CMK (cell line): ENCODE results near the gene WHRN.

Experiments used
- DNase-seq: peaks from one replicate; pipeline ENCODE4 v3.0.0-alpha.2; 2010; ENCODE audit warnings: low read depth

WHRN gene

DNA sequence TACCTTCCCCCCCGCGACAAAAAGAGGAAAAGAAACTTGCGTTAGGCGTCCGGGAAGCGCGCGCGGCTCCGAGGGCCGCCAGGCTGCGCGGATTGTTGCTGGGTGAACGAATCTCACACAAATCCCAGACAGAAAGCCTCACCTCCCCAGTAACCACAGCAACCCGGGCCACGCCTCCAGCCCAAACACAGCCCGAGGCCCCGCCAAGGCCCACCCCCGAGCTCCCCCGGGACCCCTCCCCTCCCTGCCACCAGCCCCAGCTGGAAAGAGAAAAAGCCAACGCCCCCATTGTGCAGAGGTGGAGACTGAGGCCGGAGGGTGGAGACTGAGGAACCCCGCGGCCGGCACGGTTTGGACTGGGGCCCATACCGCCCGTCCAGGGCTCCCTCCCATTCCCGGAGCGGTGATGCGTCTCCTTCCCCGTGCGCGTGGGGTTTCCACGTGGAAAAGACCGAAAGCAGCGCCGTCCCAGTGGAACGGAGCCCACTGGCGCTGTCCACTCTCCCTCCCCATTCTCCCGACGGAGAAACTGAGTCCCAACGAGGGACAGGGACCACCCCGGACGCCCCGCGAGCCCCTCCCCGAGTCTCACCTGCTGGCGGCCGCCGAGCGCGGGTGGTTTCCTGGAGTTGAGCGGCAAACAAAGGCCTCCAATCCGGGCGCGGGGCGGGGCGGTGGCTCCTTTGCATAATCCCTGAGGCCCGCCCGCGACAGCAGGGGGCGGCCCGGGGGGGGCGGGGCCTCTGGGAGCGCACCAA lies 107.2 kb downstream of the WHRN start:
- peak; percentile 76 for DNase-seq

GRCh38 chr9:114397219-114397847 lies 107.9 kb downstream of the WHRN start:
- DNase-seq: no peak

DNA sequence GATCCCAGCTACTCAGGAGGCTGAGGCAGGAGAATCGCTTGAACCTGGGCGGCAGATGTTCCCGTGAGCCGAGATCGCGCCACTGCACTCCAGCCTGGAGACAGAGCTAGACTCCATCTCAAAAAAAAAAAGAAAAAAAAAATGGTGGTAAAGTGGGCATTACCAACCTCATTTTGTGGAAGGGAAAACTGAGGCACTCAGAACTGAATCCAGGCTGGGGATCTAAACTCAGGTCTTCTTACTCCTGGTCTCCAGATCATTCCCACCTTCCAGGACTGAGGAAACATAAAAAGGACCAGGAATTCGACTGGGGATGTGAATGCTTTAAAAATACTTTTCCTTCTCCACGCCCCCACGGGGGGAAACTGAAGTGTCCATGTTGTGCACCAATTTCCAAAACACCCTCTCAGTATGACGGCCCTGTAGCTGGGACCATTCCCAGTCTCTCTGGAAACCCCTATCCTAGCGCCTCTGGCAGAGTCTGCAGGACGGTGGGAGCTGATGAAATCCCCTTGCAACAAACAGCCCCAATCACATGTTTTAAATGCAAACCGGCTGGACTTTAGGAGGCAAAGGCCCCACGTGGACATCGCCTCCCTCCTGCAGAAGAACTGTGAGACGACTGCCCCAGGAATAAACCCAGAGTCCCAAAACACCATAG lies 108.6 kb downstream of the WHRN start:
- no peak for DNase-seq

DNA sequence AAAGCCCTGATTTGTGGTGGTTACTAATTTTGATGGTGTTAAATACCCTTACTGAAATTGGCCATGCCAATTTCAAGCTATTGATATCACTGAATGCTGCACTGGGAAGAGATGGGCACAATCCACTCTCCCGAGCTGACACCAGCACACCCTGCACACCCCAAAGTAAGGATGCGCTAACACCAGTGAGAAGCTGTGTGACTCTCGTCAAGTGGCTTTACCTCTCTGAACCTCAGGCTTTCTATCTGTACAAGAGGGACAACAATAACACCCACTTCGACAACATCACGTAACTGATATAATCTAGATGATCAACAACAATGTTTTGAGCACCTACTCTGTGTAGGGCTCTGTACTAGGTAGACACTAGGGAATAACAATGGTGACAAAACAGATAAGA lies 109.5 kb downstream of the WHRN start:
- DNase-seq: no peak

GRCh38 chr9:114395334-114395617 lies 110.0 kb downstream of the WHRN start:
- no peak for DNase-seq

- no peak for DNase-seq
Measured at GRCh38 chr9:114394523-114395333, 110.5 kb downstream of the WHRN start.

DNA sequence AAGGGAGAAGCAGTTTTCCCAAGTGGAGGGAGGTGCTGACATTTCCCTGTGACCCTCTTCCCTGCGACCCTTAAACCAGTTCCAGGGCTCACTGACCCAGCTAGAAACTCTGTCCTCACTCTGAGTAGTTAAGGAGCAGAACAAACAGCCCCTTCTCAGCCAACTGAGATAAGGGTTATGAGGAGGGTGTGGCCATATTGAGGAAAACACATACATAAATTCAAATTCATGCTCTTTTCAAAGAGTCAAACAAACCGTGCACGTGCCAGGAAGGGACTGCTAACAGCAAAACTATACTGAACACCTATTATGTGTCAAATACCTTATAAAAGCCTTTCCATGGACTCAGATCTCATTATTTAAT lies 112.5 kb downstream of the WHRN start:
- DNase-seq: no peak

- no peak for DNase-seq
Measured at GRCh38 chr9:114390952-114391351, 114.3 kb downstream of the WHRN start.

DNA sequence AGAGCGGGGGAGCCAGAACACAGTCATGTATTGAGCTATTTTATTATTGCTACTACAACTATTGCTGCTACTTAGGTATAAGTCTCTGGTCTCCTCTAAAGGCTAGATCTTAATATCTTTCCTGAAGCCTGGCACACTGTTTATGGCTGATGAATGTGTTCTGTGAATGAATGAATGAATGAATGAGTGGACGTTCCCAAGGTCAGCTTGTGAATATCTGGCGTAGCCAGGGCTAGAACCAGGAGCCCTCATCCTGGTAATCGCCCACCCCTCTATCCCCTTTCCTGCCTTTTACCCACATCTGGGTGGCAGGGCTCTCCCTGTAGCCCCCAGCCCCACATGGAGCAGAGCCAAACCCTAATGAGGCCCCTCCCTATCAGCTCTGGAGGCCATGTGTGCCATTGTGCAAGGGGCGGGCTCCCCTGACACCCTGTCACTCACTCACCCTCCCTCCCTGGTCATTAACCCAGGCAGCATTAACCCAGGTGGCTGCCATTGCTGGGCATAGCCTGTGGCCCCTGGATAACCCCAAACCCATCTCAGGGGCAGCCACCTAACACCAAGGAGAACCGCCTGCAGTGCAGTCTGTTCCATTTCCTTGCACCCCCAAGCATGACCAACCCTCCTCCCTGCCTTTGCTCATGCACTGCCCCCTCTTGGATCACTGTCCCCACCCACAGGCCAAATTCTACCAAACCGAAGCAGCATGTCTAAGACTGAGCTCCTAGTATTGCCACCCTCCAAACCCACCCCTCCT lies 115.5 kb downstream of the WHRN start:
- DNase-seq: no peak

DNA sequence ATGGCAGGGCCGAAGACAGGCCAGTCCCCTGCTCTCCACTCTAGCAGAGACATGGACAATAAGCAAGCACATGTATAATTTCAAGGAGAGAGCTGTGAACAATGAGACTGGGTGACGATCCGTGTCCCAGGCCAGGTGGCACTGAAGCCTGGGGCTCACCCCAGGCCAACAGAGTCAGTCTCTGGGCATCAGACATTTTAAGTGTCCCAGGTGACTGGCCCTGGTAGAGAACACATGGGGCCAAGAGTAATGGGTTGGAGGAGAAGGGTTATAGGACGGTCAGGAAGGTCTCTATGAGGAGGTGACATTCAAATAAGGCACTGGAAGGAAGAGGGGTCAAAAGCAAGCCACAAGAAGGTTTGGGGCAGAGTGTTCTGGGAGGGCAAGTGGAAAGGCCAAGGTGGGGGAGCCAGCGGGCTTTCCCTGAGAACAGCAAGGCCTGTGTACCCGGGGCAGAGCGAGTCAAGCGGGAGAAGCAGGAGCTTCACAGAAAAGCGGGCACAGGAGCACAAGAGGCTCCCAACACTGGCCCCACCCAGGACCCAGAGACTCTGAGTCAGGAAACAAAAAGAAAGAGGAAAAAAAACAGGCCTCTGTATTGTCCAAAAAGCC lies 116.4 kb downstream of the WHRN start:
- no peak for DNase-seq

DNA sequence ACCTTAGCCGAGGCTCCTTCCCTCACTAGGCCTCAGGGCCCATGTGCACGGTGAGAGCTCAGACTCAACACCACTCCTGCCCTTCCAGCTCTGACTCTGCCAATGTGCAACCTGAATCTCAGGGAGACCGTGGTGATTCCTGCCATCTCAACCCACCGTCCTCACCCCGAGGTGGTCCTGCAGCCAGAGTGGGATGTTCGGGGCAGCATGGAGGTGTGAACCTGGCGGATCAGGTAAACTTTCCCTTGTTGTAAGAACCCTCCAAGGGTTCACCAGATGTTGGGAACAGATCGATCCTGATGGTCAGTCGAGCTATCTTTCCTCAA lies 117.0 kb downstream of the WHRN start:
- no peak for DNase-seq

- DNase-seq: peak; percentile 54
Measured at GRCh38 chr9:114387680-114388356, 117.5 kb downstream of the WHRN start, which contains the start of gene AKNA. Gene AKNA (minus strand): TSS chr9:114387982. CDS start chr9:114381333, 6,649 bp downstream.

DNA sequence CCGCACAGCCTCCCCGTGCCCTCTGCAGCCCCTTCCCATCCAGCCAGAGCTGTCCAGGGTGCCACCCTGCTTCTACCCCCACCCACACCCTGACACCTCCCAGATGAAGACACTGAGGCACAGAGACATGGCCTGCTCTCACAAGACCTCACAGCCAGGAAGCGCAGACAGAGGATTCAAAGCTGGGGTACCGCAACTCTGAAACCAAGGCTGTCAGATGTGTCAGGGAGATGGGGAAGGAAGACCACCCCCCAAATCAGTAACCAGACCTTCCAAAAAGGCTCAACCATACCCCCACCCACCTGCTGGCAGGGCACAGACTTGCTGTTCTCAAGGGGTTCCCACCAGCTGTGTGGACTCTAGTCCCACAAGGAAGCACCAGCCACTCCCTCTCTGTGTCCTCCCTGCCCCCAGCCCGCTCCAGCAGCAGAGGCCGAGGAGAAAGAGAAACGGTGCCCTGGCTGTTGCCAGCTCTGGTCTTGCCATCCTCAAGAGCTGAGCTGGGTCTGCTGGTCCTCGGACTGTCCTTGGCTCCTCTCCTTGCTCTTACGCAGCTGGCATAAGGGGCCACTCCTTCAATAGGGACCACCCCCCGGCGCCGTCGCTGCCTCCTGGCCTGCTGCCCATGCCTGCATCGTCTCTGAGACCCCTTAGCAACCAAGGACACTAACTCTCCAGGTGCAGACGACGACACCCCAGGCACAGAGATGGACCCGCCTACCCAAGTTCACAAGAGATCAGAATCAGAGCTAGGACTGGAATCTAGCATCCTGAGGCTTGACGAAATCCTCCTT lies 118.2 kb downstream of the WHRN start:
- no peak for DNase-seq

DNA sequence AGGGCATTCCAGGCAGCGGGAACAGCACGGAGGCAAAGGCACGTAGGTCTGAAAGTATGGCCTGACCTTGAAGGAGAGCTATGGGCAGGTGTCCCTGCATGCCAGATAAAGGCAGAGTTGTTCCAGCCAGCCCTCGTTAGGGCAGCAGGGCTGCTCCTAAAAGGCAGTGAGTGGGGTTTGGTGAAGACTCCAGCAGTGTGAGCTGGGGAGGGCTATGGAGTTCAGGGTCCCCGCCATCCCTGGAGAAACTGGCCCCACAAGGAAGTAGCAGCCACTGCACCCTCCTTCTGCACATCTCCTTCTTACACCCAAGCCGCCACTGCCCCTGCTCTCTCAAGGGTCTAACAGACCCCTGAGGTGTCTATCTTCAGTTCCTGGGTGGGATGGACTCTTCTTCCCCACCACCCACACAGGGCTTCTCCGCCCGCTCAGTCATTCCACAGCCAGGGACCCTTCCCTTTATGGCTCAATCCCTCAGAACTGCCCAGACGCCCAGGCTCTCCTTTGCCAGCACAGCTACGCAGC lies 118.8 kb downstream of the WHRN start:
- no peak for DNase-seq

DNA sequence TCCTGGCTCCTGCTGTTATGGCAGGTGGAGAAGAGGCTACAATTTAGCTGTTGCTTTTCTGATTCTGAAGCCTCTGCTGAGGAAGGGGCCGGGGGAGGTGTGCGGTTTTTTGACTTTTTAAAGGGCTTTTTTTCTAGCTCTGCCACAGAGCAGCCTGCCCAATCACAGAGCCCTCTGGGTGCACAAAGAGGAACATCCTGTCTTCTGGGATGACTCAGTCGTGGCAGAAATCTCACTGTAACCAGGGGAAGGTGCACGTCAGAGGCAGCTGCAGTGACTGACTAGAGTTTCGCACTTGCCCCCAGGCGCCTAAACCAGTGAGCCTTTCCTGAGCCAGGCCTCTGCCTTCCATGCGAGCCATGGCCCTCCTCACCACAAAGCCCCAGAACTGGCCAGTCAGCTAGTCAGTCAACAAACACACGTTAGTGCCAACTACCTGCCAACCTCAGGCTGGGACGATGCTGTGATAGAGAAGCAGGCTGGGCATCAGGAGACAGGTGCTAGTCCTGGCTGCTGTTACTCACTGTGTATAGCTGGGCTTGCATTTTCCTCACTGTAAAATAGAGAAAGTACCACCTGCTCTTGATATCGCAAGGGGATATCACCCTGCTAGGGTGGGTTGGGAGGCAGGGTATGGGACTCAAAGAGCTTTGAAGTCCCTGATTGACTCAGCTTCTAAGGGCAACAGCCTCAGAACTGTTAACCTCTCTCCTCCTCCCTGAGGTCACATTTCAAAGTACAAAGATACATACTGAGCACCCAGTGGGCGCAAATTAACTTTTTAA lies 119.7 kb downstream of the WHRN start:
- no peak for DNase-seq

GRCh38 chr9:114384836-114385396 lies 120.4 kb downstream of the WHRN start:
- DNase-seq: no peak

GRCh38 chr9:114384341-114384740 lies 120.9 kb downstream of the WHRN start:
- DNase-seq: no peak

DNA sequence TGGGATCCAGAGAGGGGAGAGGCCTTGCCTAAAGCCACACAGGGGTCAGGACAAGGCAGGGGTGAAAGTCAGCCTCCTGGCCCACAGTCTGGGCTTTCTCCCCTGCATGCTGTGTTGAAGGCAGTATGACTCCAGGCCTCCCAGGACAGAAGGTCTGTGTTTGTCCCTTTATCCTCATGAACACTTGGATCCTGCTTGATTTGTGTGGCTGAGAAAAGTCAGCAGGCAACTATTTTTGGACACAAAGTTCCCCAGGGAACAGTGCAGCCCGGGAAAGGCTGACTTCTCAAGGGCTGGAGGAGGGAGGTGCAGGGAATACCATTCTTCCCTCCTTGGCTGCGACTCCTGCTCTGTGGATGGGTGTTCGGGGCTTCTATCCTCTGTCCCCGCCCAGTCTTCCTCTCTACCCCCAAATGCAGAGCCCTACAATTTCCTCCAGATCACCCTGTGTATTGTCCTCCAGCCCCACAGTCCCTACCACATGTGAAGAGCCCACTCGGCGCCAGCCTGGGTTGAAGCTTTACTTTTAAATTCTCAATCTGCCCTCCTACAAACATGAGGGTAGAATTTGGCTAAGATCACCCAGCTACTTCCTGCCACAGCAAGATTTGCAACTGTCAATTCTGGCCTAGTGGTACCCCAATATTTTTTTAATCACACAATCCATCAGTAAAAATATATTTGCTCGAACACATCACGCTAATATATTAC lies 121.6 kb downstream of the WHRN start:
- DNase-seq: no peak
